HG03432 (cell line): Measurements from ENCODE around the gene SDR42E2.

Experiments
- ATAC-seq: cut with Tn5 transposase; IDR thresholded peaks from one replicate; pipeline ENCODE4 v1.9.1; 2021; ENCODE audit warnings: mild to moderate bottlenecking, moderate library complexity; ENCODE audit not compliant: unreplicated experiment

The SDR42E2 gene

GRCh38 chr16:22240023-22240710 is 77.9 kb downstream of the SDR42E2 start:
- ATAC-seq = no peak
